ENCODE measurements around the gene PGBD1. TPM values are rescaled to one million over a fixed set of nuclear protein-coding genes. Genes with fewer than 3 reads are reported as not detected.
A peak's percentile ranks its signal among the peaks of the same experiment; 100 is the strongest.

Gene PGBD1
- 1 to 10 TPM; 3.6 to 4.0 TPM for total RNA-seq

- H3K27ac Mint-ChIP-seq = peak within 1 kb of the TSS; percentile 18
- DNase-seq (peak; percentile 70), ATAC-seq (peak; percentile 98)
- H3K27me3 Mint-ChIP-seq (ENCODE audit: low read depth) = peaks cover 6% of the 10 kb centered on the region
- ChIA-PET CTCF (interaction anchor here (0.6 to 2.5 kb wide), 5 partner anchors 15 to 386 kb away, joined by 3 to 17 read pairs (median 4); partner anchors contain the start of genes ZKSCAN4 and ZSCAN26), POLR2A (interaction anchor here (0.6 to 1.0 kb wide), 4 partner anchors 13 to 204 kb away, joined by 3 to 8 read pairs (median 3); partner anchors contain the start of gene ZSCAN26)
- H3K4me1 Mint-ChIP-seq (ENCODE audit: low read depth) = peaks cover 17% of the 10 kb centered on the region
- no peaks in the 10 kb centered on the region for H3K9me3 Mint-ChIP-seq (ENCODE audit: insufficient read depth)
- H3K4me3 Mint-ChIP-seq = peak within 1 kb of the TSS; percentile 86
- H3K36me3 Mint-ChIP-seq (ENCODE audit: low read depth) = peaks cover 36% of the 10 kb centered on the region
These were observed at the start of gene PGBD1 for GRCh38 chr6:28281288-28282064. TSS of gene PGBD1 (plus strand) at chr6:28281572. CDS start at chr6:28283814, 2,242 bp downstream.

- no peak for DNase-seq
- Mint-ChIP-seq H3K4me1 (ENCODE audit: low read depth) (peaks cover 17% of the 10 kb centered on the region), H3K27ac (no peak overlapping the region), H3K9me3 (ENCODE audit: insufficient read depth) (no peaks in the 10 kb centered on the region), H3K4me3 (no peak overlapping the region), H3K36me3 (ENCODE audit: low read depth) (peaks cover 32% of the 10 kb centered on the region), H3K27me3 (ENCODE audit: low read depth) (no peaks in the 10 kb centered on the region)
- ChIA-PET POLR2A (no interaction called here), CTCF (no interaction called here)
- no peak for ATAC-seq
These were observed 48.6 kb upstream of the PGBD1 start for GRCh38 chr6:28232785-28233184.

GRCh38 chr6:28235912-28236452, 45.4 kb upstream of the PGBD1 start:
- DNase-seq (no peak), ATAC-seq (no peak)
- POLR2A ChIA-PET = no interaction called here
- Mint-ChIP-seq H3K27me3 (ENCODE audit: low read depth) (no peaks in the 10 kb centered on the region), H3K9me3 (ENCODE audit: insufficient read depth) (no peaks in the 10 kb centered on the region), H3K27ac (no peak overlapping the region), H3K4me3 (no peak overlapping the region), H3K4me1 (ENCODE audit: low read depth) (peaks cover 4% of the 10 kb centered on the region), H3K36me3 (ENCODE audit: low read depth) (peaks cover 13% of the 10 kb centered on the region)
- CTCF ChIA-PET = no interaction called here

- DNase-seq (no peak), ATAC-seq (no peak)
- Mint-ChIP-seq H3K27me3 (ENCODE audit: low read depth) (no peaks in the 10 kb centered on the region), H3K27ac (no peak overlapping the region), H3K36me3 (ENCODE audit: low read depth) (peaks cover 13% of the 10 kb centered on the region), H3K9me3 (ENCODE audit: insufficient read depth) (no peaks in the 10 kb centered on the region), H3K4me1 (ENCODE audit: low read depth) (peaks cover 4% of the 10 kb centered on the region), H3K4me3 (no peak overlapping the region)
- ChIA-PET POLR2A (no interaction called here), CTCF (no interaction called here)
These were observed 41.7 kb upstream of the PGBD1 start for GRCh38 chr6:28239636-28240035.

- ChIA-PET CTCF (no interaction called here), POLR2A (no interaction called here)
- H3K4me1 Mint-ChIP-seq (ENCODE audit: low read depth) = peaks cover 4% of the 10 kb centered on the region
These were observed 40.9 kb upstream of the PGBD1 start for GRCh38 chr6:28240471-28240870.

GRCh38 chr6:28243946-28244345, 37.4 kb upstream of the PGBD1 start:
- Mint-ChIP-seq H3K36me3 (ENCODE audit: low read depth) (peaks cover 44% of the 10 kb centered on the region), H3K4me3 (no peak overlapping the region), H3K4me1 (ENCODE audit: low read depth) (no peaks in the 10 kb centered on the region), H3K9me3 (ENCODE audit: insufficient read depth) (no peaks in the 10 kb centered on the region), H3K27ac (no peak overlapping the region), H3K27me3 (ENCODE audit: low read depth) (no peaks in the 10 kb centered on the region)
- ChIA-PET CTCF (no interaction called here), POLR2A (no interaction called here)
- DNase-seq = no peak
- ATAC-seq = no peak

More at GRCh38 chr6:28240471-28240870, 40.9 kb upstream of the PGBD1 start:
- Mint-ChIP-seq H3K36me3 (ENCODE audit: low read depth) (peaks cover 21% of the 10 kb centered on the region), H3K4me3 (no peak overlapping the region), H3K27ac (no peak overlapping the region), H3K27me3 (ENCODE audit: low read depth) (no peaks in the 10 kb centered on the region), H3K9me3 (ENCODE audit: insufficient read depth) (no peaks in the 10 kb centered on the region)
- ATAC-seq (no peak), DNase-seq (no peak)

GRCh38 chr6:28245206-28245941, 36.0 kb upstream of the PGBD1 start:
- ATAC-seq (no peak), DNase-seq (no peak)
- POLR2A ChIA-PET = interaction anchor here (0.8 kb wide), 1 partner anchor 352 kb away, joined by 3 read pairs; a partner anchor contains a TSS
- Mint-ChIP-seq H3K36me3 (ENCODE audit: low read depth) (peaks cover 50% of the 10 kb centered on the region), H3K9me3 (ENCODE audit: insufficient read depth) (no peaks in the 10 kb centered on the region), H3K27ac (no peak overlapping the region), H3K27me3 (ENCODE audit: low read depth) (no peaks in the 10 kb centered on the region), H3K4me1 (ENCODE audit: low read depth) (peaks cover 11% of the 10 kb centered on the region), H3K4me3 (no peak overlapping the region)
- CTCF ChIA-PET = no interaction called here

- H3K27me3 Mint-ChIP-seq (ENCODE audit: low read depth) = no peaks in the 10 kb centered on the region
- no peak for ATAC-seq
- CTCF ChIA-PET = no interaction called here
- H3K4me3 Mint-ChIP-seq = no peak overlapping the region
- DNase-seq = no peak
- H3K27ac Mint-ChIP-seq = no peak overlapping the region
- POLR2A ChIA-PET = no interaction called here
- no peaks in the 10 kb centered on the region for H3K9me3 Mint-ChIP-seq (ENCODE audit: insufficient read depth)
- peaks cover 33% of the 10 kb centered on the region for H3K4me1 Mint-ChIP-seq (ENCODE audit: low read depth)
- peaks cover 52% of the 10 kb centered on the region for H3K36me3 Mint-ChIP-seq (ENCODE audit: low read depth)
These were observed 32.5 kb upstream of the PGBD1 start for GRCh38 chr6:28248916-28249315.

GRCh38 chr6:28250747-28251146, 30.6 kb upstream of the PGBD1 start:
- DNase-seq = no peak
- H3K4me3 Mint-ChIP-seq = peak overlapping the region; percentile 67
- H3K36me3 Mint-ChIP-seq (ENCODE audit: low read depth) = peaks cover 35% of the 10 kb centered on the region
- H3K27ac Mint-ChIP-seq = no peak overlapping the region
- ATAC-seq = no peak
- ChIA-PET CTCF (interaction anchor here (1.0 to 1.3 kb wide), 2 partner anchors 16 to 105 kb away, joined by 4 read pairs; partner anchors contain the start of gene ZSCAN26), POLR2A (interaction anchor here (0.9 to 2.4 kb wide), 2 partner anchors 16 to 114 kb away, joined by 3 to 27 read pairs; partner anchors contain the start of gene ZSCAN26)
- peaks cover 33% of the 10 kb centered on the region for H3K4me1 Mint-ChIP-seq (ENCODE audit: low read depth)
- no peaks in the 10 kb centered on the region for H3K9me3 Mint-ChIP-seq (ENCODE audit: insufficient read depth)
- no peaks in the 10 kb centered on the region for H3K27me3 Mint-ChIP-seq (ENCODE audit: low read depth)

- peaks cover 33% of the 10 kb centered on the region for H3K4me1 Mint-ChIP-seq (ENCODE audit: low read depth)
These were observed 29.7 kb upstream of the PGBD1 start for GRCh38 chr6:28251661-28252008.

GRCh38 chr6:28252009-28252975, 29.1 kb upstream of the PGBD1 start, which contains the start of gene ZKSCAN4:
TSS of gene ZKSCAN4 (minus strand) at chr6:28252269. CDS start at chr6:28251980, 289 bp downstream.
- DNase-seq = peak; percentile 87
- Mint-ChIP-seq H3K36me3 (ENCODE audit: low read depth) (peaks cover 24% of the 10 kb centered on the region), H3K27me3 (ENCODE audit: low read depth) (no peaks in the 10 kb centered on the region), H3K27ac (peak within 1 kb of the TSS; percentile 87), H3K4me3 (peak within 1 kb of the TSS; percentile 92), H3K9me3 (ENCODE audit: insufficient read depth) (no peaks in the 10 kb centered on the region), H3K4me1 (ENCODE audit: low read depth) (peaks cover 33% of the 10 kb centered on the region)
- POLR2A ChIA-PET = interaction anchor here (0.9 to 2.4 kb wide), 7 partner anchors 8 to 148 kb away, joined by 3 to 27 read pairs (median 5); partner anchors contain the start of genes ZKSCAN8, ZSCAN16 and ZSCAN26
- CTCF ChIA-PET = interaction anchor here (0.7 to 3.1 kb wide), 11 partner anchors 8 to 131 kb away, joined by 3 to 17 read pairs (median 4); partner anchors contain the start of genes PGBD1, ZKSCAN8 and ZSCAN26
- ATAC-seq = peak; percentile 78

More at GRCh38 chr6:28251661-28252008, 29.7 kb upstream of the PGBD1 start:
- ChIA-PET POLR2A (interaction anchor here (0.9 to 2.4 kb wide), 5 partner anchors 9 to 147 kb away, joined by 3 to 27 read pairs (median 5); partner anchors contain the start of genes ZSCAN16 and ZSCAN26), CTCF (interaction anchor here (1.0 to 3.1 kb wide), 7 partner anchors 9 to 110 kb away, joined by 3 to 17 read pairs (median 4); partner anchors contain the start of genes PGBD1, ZKSCAN8 and ZSCAN26)
- no peaks in the 10 kb centered on the region for H3K9me3 Mint-ChIP-seq (ENCODE audit: insufficient read depth)
- H3K4me3 Mint-ChIP-seq = peak overlapping the region; percentile 92
- peaks cover 28% of the 10 kb centered on the region for H3K36me3 Mint-ChIP-seq (ENCODE audit: low read depth)
- peak overlapping the region; percentile 87 for H3K27ac Mint-ChIP-seq
- no peaks in the 10 kb centered on the region for H3K27me3 Mint-ChIP-seq (ENCODE audit: low read depth)
- DNase-seq = peak; percentile 58
- peak; percentile 89 for ATAC-seq
